Right atrium auricular region (tissue), 2 donors: Measurements from ENCODE around the gene ATF7IP2. TPM values are rescaled to one million over a fixed set of nuclear protein-coding genes. Genes with fewer than 3 reads are reported as not detected.

ENCODE experiments used
- DNase-seq: peaks from one replicate; pipeline ENCODE4 v3.0.0-alpha.2; 2019; ENCODE audit warnings: low spot score
- H3K27ac ChIP-seq, 2 donors: fragments of 200-600 bp; sonication (generic); 1 replicate in 1 of 2; 2 replicates in 1 of 2; pipeline ENCODE4 v1.5.1; 2016 to 2019
- H3K27me3 ChIP-seq, 2 donors: fragments of 200-600 bp; sonication (generic); one replicate each; pipeline versions ENCODE4 v1.5.1 to v1.6.0; 2017 to 2019
- H3K36me3 ChIP-seq: fragments of 200-600 bp; sonication (generic); one replicate; pipeline ENCODE4 v1.5.1; 2016
- H3K4me1 ChIP-seq, 2 donors: fragments of 200-600 bp; sonication (generic); one replicate each; pipeline versions ENCODE4 v1.5.1 to v1.6.0; 2017 to 2019
- H3K4me3 ChIP-seq, 2 donors: fragments of 200-600 bp; sonication (generic); 1 replicate in 1 of 2; 2 replicates in 1 of 2; pipeline ENCODE4 v1.5.1; 2017 to 2019; ENCODE audit warnings: mild to moderate bottlenecking in 1 of 2, moderate library complexity in 1 of 2
- H3K9me3 ChIP-seq, 2 donors: fragments of 200-600 bp; sonication (generic); one replicate each; pipeline ENCODE4 v1.5.1; 2019
- total RNA-seq, 2 donors: library from RNA; depleted of rRNA; stranded (reverse); fragments of >200 nt; gene quantifications; one replicate each; pipeline ENCODE4 v1.1.0, GENCODE V29; 2016
- TF ChIP-seq, protein P1 (sequence below), 2 donors: fragments of 200-600 bp; sonication (generic); IDR thresholded peaks; one replicate each; pipeline ENCODE4 v1.5.1; 2019; ENCODE audit warnings: antibody characterized with exemption in 2 of 2

ATF7IP2 gene
- total RNA-seq, 2 donors from 2014 or later, result 22.6 to 32.7 TPM

DNA sequence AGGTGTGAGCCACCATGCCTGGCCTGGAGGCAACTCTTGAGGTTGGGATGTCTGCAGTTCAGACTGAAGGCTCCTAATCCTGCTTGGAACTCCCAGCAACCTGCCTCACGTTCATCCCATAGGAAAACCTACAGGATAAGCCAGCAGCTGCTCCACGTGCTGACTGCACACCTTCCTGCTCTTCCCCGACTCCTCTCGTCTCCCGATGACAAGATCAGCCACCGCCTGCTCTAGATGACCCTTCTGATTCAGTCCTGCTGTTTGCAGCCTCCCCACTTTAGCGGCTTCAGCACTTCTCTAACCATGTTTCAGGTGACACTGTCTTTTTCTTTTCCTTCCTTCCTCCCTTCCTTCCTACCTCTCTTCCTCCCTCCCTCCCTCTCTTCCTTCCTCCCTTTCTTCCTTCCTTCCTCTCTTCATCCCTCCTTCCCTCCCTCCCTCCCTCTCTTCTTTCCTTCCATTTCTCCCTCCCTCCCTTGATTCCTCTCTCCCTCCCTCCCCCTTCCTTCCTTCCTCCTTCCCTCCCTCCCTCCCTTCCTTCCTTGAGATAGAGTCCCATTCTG, 132.7 kb downstream of the ATF7IP2 start:
- no peak for DNase-seq
- Histone ChIP-seq H3K4me1 (peaks cover 0 to 16% of the 10 kb centered on the region in 2 donors), H3K36me3 (no peaks in the 10 kb centered on the region), H3K4me3 (no peak overlapping the region), H3K27me3 (no peaks in the 10 kb centered on the region), H3K27ac (no peak overlapping the region), H3K9me3 (no peaks in the 10 kb centered on the region)
- TF ChIP-seq, protein P1, sequence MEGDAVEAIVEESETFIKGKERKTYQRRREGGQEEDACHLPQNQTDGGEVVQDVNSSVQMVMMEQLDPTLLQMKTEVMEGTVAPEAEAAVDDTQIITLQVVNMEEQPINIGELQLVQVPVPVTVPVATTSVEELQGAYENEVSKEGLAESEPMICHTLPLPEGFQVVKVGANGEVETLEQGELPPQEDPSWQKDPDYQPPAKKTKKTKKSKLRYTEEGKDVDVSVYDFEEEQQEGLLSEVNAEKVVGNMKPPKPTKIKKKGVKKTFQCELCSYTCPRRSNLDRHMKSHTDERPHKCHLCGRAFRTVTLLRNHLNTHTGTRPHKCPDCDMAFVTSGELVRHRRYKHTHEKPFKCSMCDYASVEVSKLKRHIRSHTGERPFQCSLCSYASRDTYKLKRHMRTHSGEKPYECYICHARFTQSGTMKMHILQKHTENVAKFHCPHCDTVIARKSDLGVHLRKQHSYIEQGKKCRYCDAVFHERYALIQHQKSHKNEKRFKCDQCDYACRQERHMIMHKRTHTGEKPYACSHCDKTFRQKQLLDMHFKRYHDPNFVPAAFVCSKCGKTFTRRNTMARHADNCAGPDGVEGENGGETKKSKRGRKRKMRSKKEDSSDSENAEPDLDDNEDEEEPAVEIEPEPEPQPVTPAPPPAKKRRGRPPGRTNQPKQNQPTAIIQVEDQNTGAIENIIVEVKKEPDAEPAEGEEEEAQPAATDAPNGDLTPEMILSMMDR (IDR thresholded peaks at IDR 0.05), result no peak

DNA sequence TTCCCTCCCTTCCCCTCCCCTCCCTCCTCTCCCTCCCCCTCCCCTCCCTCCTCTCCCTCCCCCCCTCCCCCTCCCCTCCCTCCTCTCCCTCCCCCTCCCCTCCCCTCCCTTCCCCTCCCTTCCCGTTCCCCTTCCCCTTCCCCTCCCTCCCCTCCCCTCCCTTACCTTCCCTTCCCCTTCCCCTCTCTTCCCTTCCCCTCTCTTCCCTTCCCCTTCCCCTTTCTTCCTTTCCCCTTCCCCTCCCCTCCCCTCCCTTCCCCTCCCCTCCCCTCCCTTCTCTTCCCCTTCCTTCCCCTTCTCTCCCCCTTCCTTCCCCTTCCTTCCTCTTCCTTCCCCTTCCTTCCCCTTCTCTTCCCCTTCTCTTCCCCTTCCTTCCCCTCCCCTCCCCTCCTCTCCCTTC, 133.4 kb downstream of the ATF7IP2 start:
- no peak for DNase-seq
- Histone ChIP-seq H3K36me3 (no peaks in the 10 kb centered on the region), H3K4me3 (no peak overlapping the region), H3K4me1 (peaks cover 0 to 10% of the 10 kb centered on the region in 2 donors), H3K9me3 (no peaks in the 10 kb centered on the region), H3K27me3 (no peaks in the 10 kb centered on the region), H3K27ac (no peak overlapping the region)
- TF ChIP-seq, protein P1 (IDR thresholded peaks at IDR 0.05), result no peak

DNA sequence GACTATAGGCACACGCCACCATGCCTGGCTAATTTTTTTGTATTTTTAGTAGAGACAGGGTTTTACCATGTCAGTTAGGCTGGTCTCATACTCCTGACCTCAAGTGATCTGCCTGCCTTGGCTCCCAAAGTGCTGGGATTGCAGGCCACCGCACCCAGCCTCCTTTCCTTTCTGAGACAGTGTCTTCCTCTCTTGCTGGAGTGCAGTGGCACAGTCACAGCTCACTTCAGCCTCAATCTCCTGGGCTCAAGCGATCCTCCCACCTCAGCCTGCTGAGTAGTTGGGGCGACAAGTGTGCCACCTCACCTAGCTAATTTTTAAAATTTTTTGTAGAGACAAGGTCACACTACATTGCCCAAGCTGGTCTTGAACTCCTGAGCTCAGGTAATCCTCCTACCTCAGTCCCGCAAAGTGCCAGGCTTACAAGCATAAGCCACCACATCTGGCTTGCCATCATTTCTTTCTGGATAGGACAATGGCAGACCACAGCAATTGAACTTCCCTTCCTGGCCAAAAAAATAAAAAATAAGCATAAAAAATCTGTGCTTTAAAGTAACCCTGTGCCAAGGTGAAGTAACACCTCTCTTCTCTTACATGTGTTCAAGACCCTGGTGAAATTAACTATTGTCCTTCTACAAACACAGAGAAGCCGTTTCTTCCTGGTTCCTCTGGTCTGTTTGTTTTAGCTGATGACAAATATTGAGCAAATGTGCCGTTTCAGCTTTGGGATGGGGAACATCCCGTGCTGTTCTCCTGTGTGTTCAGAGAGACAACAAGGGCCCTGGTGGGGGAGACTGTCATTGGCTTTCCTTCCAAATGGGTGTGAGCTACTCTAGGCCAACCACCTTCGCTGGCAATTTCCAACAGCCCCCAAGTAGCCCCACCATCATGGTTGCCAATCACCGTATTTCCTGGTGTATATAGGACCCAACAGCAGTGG, 134.3 kb downstream of the ATF7IP2 start:
- H3K4me3 ChIP-seq, result no peak overlapping the region
- DNase-seq, result no peak
- no peak overlapping the region for H3K27ac ChIP-seq
- TF ChIP-seq, protein P1 (IDR thresholded peaks at IDR 0.05), result no peak
- H3K4me1 ChIP-seq, result peaks cover 0 to under 1% of the 10 kb centered on the region in 2 donors
- no peaks in the 10 kb centered on the region for H3K36me3 ChIP-seq
- H3K9me3 ChIP-seq, result no peaks in the 10 kb centered on the region
- H3K27me3 ChIP-seq, result no peaks in the 10 kb centered on the region

DNA sequence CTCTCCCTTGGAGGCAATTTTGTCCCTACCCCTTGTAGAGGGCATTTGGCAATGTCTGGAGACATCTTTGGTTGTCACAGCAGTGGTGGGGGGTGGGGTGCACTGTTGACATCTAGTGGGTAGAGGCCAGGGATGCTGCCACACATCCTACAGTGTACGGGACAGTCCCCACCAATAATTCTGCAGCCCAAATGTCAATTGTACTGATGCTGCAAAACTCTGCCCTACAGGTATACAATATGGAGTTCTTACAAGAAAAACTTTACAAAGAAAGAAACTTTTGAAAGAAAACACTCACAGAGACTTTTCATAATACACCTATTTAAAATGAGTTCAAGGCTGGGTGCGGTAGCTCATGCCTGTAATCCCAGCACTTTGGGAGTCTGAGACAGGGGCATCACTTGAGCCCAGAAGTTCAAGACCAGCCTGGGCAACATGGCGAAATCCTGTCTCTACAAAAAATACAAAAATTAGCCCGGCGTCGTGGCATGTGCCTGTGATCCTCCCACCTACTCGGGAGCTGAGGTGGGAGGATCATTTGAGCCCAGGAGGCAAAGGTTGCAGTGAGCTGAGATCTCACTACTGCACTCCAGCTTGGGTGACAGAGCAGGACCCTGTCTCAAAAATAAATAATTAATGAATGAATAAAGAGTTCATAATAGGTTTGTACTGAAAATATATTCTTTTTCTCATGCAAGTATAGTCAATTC, 135.2 kb downstream of the ATF7IP2 start:
- Histone ChIP-seq H3K4me3 (no peak overlapping the region), H3K27me3 (no peaks in the 10 kb centered on the region), H3K36me3 (peaks cover 7% of the 10 kb centered on the region), H3K27ac (no peak overlapping the region), H3K4me1 (no peaks in the 10 kb centered on the region), H3K9me3 (no peaks in the 10 kb centered on the region)
- DNase-seq, result no peak
- TF ChIP-seq, protein P1 (IDR thresholded peaks at IDR 0.05), result no peak

DNA sequence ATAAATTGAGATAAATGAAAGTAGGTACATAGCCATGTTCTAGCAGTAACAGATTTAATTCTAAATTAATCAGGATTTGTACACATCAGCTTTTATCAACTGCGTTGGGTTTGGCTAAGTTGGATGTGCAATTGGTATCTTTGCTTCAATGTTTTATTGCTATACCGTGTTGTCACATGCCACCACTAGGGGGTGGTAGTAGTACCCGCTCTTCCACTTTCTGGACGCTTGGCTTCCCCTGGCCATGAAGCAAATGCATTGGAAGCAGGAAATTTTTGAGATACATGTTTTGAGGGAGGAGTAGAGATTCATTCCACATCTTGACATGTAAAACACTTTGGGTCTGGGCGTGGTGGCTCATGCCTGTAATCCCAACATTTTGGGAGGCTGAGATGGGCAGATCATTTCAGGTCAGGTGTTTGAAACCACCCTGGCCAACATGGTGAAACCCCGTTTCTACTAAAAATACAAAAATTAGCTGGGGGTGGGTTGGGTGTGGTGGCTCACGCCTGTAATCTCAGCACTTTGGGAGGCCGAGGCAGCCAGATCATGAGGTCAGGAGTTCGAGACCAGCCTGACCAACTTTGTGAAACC, 135.9 kb downstream of the ATF7IP2 start:
- Histone ChIP-seq H3K27me3 (no peaks in the 10 kb centered on the region), H3K4me3 (no peak overlapping the region), H3K36me3 (peaks cover 12% of the 10 kb centered on the region), H3K27ac (no peak overlapping the region), H3K4me1 (no peaks in the 10 kb centered on the region), H3K9me3 (no peaks in the 10 kb centered on the region)
- DNase-seq, result peak; percentile 81
- TF ChIP-seq, protein P1 (IDR thresholded peaks at IDR 0.05), result peak; percentile 81 to 86
